Fibroblast of skin of left biceps (primary cell): ENCODE measurements around the gene CNOT2.
"Not testable (repeated sequence)": the region's sequence is repeated elsewhere in the genome, so short reads cannot be mapped to it uniquely, and the experiment has no call there.

Source experiments
- DNase-seq, 2 experiments: peaks; one replicate each; pipeline ENCODE4 v3.0.0-alpha.2; 2013; ENCODE audit warnings: low read depth in 2 of 2

The CNOT2 gene

DNA sequence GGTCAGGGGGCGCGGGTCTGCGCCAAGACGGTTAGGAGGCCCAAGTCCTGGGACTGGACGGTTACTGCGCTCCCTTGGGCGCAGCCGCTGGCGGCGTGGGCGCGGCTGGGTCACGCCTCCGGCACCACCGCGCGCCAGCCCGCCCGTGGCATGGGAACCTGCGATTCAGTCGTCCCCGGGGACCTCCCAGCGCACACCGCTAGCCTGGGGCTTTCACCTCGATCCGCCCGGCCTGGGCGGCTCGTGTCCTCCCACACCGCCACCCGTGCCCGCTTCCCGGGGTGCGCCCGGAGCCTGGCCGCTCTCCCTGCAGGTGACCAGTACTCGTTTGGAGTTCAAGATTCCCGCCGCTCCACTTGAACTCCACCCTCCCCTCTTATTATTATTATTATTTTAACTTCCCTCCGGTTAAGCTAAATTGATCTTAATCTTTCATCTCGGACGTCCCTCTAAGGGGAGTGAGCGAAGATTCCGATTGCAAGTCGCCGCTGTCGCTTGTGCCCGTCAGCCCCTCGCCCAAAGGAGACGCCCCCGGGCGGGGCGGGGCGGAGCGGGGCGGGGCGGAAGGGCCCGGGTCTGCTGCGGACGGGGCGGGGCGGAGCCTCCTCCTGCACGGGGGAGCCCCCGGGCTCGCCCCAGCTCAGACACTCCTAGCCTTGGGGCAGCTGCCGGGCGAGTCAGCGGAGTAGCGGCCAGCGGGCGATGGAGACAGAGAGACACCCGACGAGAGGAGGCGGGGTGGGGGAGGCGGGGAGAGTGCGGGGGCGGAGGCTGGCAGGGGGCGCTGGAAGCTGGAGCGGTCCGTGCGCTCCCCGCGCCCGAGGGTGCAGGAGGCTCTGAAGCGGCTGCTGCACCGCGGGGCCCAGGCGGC is 122.7 kb downstream of the CNOT2 start, which contains the start of gene KCNMB4:
TSS of gene KCNMB4 (plus strand) at position 643 of the 871 bp plus-strand sequence. CDS start 445 bp downstream, outside the sequence.
- peak in 1 of 2 experiments; percentile 11 for DNase-seq

DNA sequence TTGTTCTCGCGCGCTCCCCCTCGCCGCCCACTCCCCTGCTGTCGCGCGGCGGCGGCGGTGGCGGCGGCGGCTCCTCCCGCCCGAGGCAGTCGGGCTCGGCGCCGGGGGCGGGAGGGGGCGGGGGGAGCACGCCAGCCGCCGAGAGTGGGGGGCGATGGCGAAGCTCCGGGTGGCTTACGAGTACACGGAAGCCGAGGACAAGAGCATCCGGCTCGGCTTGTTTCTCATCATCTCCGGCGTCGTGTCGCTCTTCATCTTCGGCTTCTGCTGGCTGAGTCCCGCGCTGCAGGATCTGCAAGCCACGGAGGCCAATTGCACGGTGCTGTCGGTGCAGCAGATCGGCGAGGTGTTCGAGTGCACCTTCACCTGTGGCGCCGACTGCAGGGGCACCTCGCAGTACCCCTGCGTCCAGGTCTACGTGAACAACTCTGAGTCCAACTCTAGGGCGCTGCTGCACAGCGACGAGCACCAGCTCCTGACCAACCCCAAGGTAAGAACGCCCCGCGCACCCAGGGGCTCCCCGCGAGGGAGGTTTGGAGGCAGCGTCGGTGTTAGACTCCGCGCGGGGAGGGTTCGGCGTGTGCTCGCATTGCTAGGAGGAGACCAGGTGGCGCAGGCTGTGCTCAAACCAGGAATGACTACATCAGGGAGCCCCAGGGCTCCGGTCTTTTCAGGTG is 123.5 kb downstream of the CNOT2 start:
- DNase-seq: no peak

DNA sequence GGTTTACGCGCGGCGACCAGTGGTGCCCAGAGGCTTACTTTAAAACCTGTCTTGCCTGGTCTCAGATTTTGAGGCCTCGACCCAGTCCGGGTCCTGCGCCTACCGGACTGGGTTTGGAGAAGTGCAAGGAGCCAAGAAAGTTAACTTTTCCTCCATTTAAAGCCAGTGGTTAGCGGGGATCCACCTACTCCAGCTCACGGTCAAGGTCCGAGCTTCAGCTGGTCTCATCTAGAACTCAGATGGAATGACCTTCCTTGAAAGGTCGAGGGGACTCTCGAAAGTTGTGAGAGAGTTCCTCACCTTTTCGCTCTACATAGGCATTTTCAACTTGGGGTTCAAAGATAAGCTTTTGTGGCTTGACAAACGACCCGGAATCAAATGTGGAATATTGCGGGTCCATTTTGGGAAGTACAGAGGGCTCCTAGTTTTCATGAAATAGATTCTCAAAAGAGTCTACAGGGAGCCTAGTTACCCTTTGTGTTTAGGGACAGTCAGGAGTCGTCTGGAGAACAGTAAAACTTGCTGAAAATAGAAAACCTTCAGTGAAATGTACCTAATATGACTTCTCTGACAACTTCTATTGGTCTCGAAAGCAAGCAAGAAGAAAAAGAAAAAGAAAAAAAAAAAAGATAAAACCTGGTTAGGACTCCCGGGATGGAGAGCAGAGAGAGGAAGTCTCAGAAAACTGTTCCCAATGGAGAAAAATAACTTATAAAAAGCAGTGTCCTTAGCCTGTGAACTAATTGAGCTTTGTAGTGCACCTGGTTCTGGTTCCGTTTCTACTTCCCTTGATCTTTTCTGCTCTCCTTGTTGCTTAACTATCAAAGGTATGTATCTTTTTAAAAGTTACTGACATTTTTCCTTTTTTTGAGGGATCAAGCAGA is 124.3 kb downstream of the CNOT2 start:
- DNase-seq: no peak

DNA sequence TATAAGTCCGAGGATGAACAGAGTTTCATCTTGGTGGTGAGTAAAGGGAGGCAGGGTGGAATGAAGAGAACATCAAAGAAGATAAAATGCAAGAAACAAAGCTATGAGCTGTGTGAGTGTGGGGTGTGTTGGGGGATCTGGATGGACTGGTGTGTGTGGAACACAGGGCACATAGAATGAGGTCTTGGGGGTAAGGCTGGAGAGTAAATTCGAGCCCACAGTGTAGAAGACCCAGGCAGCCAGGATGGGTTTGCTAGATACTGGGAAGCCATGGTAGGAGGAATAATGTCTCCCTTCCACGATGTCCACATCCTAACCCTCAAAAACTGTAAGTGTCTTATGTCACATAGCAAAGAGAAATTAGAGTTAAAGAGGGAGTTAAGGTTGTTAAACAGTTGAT is 129.6 kb downstream of the CNOT2 start:
- no peak for DNase-seq

DNA sequence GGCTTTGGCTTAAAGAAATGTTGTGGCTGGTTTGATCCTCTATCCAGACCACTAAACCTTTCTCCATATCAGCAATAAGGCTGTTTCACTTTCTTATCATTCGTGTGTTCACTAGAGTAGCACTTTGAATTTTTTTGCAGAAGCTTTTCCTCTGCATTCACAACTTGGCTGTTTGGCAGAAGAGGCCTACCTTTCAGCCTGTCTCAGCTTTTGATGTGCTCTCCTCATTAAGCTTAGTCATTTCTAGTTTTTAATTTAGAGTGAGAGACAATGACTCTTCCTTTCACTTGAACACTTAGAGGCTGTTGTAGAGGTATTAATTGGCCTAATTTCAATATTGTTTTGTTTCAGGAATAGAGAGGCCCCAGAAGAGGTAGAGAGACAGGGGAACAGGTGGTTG is 136.6 kb downstream of the CNOT2 start:
- DNase-seq: no peak

DNA sequence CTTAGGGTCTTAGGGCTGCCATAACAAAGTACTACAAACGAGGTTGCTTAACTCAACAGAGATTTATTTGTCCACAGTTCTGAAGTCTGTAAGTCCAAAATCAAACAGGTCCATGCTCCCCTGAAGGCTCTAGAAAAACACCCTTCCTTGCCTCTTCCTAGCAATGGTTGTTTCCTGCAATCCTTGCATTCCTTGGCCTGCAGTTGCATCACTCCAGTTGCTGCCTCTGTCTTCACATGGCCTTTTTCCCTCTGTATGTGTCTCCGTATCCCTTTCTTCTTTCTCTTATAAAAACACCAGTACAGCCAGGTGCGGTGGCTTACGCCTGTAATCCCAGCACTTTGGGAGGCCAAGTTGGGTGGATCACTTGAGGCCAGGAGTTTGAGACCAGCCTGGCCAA is 140.3 kb downstream of the CNOT2 start:
- no peak for DNase-seq

DNA sequence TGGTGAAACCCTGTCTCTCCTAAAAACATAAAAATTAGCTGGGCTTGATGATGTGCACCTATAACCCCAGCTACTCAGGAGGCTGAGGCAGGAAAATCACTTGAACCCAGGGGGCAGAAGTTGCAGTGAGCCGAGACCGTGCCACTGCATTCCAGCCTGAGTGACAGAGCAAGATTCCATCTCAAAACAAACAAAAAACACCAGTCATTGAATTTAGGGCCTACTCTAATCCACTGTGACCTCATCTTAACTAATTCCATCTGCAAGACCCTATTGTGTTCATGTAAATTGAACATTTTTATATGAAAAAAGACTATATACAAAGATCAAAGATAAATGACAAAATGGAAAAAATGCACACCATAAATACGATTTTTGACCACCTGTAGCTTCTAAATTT is 140.7 kb downstream of the CNOT2 start:
- no peak for DNase-seq

DNA sequence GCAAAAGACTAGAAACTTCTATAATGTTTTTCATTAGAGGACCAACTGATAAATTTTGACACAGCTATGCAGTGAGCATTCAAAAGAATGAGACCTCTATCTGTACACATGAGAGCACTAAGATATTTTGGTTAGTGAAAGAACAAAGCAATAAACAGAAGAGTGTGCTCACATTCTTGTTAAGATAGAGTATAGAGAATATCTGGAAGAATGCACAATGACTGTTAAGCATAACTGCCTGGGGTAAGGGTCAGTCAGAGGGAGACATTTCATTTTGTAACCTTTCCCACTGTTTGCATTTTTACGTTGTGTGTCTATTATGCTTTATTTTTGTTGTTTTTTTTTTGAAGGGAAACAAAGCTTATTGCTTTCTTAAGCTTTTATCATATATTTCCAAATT is 143.5 kb downstream of the CNOT2 start:
- no peak for DNase-seq

DNA sequence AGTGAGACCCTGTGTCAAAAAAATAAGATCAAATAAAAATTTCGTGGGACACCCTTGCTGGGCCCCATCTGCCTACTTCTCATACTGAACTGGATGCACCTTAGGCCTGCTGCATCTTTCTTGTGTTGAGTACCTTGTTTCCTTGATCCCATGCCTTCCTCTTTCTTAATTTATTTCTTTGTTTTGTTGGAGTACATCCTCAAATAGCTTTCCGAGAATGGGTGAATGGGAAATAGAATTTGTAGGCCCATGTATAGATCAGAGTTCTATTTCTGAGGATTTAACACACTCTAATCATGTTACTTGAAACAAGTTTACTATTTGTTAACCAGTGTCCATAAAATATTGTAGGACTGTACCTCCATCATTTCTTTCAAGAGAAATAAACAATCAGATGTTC is 146.4 kb downstream of the CNOT2 start:
- DNase-seq: no peak

DNA sequence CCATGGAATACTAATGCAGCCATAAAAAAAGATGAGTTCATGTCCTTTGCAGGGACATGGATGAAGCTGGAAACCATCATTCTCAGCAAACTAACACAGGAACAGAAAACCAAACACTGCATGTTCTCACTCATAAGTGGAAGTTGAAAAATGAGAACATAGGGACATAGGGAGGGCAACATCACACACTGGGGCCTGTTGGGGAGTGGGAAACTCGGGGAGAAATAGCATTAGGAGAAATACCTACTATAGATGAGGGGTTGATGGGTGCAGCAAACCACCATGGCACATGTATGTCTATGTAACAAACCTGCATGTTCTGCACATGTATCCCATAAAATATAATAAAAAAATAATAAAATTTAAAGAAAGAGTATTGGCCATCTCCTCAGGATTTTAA is 149.4 kb downstream of the CNOT2 start:
- DNase-seq: not testable (repeated sequence)

DNA sequence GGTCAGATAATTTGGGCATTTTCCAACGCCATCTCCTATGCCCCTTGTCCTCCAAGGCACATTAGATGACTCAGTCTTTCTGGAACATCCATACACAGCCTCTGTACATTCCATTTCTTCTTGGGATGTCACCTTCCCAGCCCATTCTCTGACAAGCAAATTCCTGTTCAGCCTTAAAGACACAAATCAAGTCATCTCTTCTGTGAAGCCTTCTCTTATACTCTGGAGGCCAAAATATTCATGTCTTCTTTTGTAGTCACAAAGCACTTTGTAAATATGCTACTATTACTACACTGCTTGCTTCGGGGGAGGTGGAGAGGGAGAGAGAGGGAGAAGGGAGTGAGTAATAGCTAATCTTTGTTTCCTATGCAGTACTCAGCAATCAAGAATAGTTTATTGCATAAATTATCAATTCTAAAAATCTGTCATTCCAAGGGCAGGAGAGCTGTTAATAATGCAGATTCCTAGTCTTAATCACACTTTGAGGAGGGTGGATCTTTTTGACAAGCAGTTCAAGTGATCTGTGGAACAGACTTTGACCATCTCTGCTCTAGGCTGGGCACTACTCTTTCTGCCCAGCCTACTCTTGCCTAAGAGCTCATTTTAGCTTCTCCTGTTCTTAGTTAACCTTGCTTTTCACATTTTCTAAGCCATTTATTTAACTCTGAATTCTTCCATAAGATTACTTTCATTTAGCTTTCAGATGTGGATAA is 150.7 kb downstream of the CNOT2 start:
- peak; percentile 33 for DNase-seq

DNA sequence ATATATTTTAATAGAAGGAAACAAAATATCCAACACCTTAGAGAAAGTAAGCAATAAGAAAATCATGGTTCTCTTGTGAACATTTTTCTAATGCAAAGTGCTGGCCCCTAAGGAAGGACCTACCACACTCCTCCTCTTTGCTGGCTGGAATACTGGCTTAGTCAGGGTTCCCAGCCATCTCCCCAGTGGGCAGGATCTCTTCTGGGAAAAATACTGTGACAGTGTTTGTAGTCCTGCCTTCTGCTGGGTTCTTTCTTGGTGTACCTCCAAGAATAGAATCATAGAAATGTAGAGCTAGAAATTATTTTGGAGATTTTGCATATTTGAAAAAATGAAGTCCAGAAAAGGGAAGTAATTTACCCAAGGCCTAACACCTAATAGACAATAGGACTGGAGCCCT is 154.8 kb downstream of the CNOT2 start:
- DNase-seq: no peak

DNA sequence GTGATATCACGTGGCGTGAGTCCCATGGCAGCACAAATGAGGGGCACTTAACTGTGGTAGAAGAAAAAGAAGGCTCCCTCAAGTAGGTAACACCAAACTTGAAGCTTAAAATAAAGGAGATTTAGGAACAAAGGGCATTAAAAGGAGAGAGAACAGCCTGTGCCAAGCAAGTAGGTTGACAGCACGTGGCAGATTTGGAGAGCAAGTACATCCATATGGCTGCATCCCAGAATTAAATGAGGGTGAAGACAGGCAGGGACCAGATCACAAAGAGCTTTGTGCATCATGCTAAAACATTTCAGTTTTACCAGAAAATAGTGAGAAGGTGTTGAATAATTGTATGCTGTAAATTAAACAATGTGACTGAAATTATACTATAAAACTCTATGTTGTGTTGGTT is 155.6 kb downstream of the CNOT2 start:
- DNase-seq: no peak

DNA sequence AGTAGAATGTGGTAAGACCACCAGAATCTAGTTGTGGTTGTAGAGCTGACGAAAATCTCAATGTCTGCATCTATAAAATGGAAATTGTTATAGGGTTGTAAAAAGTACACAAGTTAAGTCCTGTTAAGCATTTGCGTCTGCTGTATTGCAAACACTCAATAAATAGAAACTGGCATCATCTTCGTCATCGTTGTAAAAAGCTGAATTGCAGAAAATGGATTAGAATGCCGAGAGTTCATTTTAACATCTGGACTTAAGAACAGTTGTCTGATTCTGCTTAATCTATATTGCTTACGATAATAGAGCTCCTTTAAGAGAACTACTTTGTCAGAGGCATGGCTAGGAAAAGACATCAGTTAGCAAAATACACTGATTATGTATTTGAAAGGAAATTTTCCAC is 156.1 kb downstream of the CNOT2 start:
- DNase-seq: no peak

DNA sequence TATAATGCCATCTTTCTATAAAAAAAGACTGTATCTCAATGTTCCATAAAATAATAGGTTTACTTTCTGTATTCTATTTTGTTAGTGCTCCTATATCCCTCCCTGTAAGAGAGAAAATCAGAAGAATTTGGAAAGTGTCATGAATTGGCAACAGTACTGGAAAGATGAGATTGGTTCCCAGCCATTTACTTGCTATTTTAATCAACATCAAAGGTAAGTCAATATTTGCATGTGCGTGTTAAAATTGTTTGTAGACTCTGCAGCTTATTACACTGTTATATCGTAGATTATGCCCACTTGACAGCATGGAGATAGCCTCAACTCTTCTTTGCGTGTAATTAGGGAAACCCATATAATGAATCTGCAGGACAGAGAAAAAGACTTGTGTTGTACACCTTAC is 156.9 kb downstream of the CNOT2 start:
- no peak for DNase-seq

DNA sequence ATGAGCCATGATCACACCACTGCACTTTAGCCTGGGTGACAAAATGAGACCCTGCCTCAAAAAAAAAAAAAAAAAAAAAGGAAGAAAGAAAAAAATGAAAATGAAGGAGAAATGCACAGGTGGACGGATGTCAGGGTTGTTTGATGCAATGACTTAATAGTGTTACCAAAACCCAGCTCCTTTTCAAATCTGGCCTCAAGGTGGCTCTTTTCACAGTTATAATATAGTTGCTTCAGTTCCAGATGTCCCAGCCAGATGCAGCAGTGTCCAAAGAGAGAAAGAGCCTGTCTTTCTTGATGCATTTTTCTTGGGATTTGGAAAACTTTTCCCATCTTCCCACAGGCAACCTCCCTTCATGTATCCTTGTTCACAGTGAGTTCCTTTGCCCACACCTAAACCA is 159.4 kb downstream of the CNOT2 start:
- no peak for DNase-seq

DNA sequence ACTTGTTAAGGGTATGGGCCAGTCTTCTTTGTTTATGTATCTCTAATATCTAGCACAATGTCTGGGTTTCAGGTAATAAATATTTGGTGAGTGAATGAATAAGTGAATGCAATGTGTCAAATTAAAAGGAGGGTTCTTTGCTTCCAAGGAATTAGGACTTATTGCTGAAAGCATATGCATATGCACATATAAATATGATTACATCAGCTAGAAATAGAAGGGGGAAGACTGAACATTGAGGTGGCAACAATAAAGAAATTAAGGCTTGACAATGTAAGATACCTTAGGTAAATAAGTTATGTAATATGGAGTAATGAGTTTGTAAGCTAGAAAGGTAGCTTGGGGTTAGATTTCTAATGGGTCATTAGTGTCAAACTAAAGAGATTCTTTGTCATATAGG is 160.6 kb downstream of the CNOT2 start:
- no peak for DNase-seq
